Measurements from ENCODE around the gene ZNF580.

ZNF580 gene

GRCh38 chr19:55643887-55644176 lies 3.0 kb downstream of the ZNF580 start:
- DNase-seq (ENCODE audit: extremely low spot score) = no peak
- no peak for TF ChIP-seq CTCF (IDR thresholded peaks at IDR 0.05; ENCODE audit: control extremely low read depth, extremely low read depth, low read depth, missing control alignments)
- ChIA-PET CTCF (interaction anchor here (2.6 to 7.2 kb wide), 3 partner anchors 9 to 11 kb away, joined by 9 to 84 read pairs (median 31); partner anchors contain the start of gene U2AF2), POLR2A (interaction anchor here (0.6 kb wide), 1 partner anchor 36 kb away, joined by 3 read pairs; no protein-coding TSS in a partner anchor)

- ChIA-PET POLR2A (no interaction called here), CTCF (interaction anchor here (1.2 to 7.2 kb wide), 4 partner anchors 9 to 141 kb away, joined by 3 to 84 read pairs (median 20); partner anchors contain the start of gene U2AF2)
- no peak for TF ChIP-seq CTCF (IDR thresholded peaks at IDR 0.05; ENCODE audit: control extremely low read depth, extremely low read depth, low read depth, missing control alignments)
- DNase-seq (ENCODE audit: extremely low spot score) = no peak
These were observed 3.5 kb downstream of the ZNF580 start for GRCh38 chr19:55644191-55644833.

- ChIA-PET POLR2A (no interaction called here), CTCF (interaction anchor here (1.2 to 7.2 kb wide), 3 partner anchors 10 to 141 kb away, joined by 3 to 84 read pairs (median 31); partner anchors contain the start of gene U2AF2)
- no peak for TF ChIP-seq CTCF (IDR thresholded peaks at IDR 0.05; ENCODE audit: control extremely low read depth, extremely low read depth, low read depth, missing control alignments)
- DNase-seq (ENCODE audit: extremely low spot score) = no peak
These were observed 4.2 kb downstream of the ZNF580 start for GRCh38 chr19:55644842-55645511.

- POLR2A ChIA-PET = no interaction called here
- DNase-seq (ENCODE audit: extremely low spot score) = no peak
- no peak for TF ChIP-seq CTCF (IDR thresholded peaks at IDR 0.05; ENCODE audit: control extremely low read depth, extremely low read depth, low read depth, missing control alignments)
- CTCF ChIA-PET = interaction anchor here (1.2 to 7.2 kb wide), 3 partner anchors 9 to 142 kb away, joined by 3 to 84 read pairs (median 31); partner anchors contain the start of gene U2AF2
These were observed 4.7 kb downstream of the ZNF580 start for GRCh38 chr19:55645512-55645881.

GRCh38 chr19:55646889-55647731 lies 6.3 kb downstream of the ZNF580 start:
- TF ChIP-seq CTCF (IDR thresholded peaks at IDR 0.05; ENCODE audit: control extremely low read depth, extremely low read depth, low read depth, missing control alignments) = no peak
- CTCF ChIA-PET = interaction anchor here (0.8 to 7.2 kb wide), 6 partner anchors 10 to 143 kb away, joined by 3 to 84 read pairs (median 6); partner anchors contain the start of gene ZNF865
- POLR2A ChIA-PET = interaction anchor here (0.5 to 1.7 kb wide), 3 partner anchors 10 to 47 kb away, joined by 3 to 8 read pairs (median 4); partner anchors contain the start of gene ZNF524
- no peak for DNase-seq (ENCODE audit: extremely low spot score)
